NCI-H1694 treated with DMSO at 0.1 percent for 48 hours (cell line): ENCODE measurements around the gene EIF6.

Source experiments
- DNase-seq: peaks from one replicate; lab custom pipeline; 2025; lab: John Stamatoyannopoulos, UW

Gene EIF6

GRCh38 chr20:35312318-35312717 lies 27.7 kb upstream of the EIF6 start:
- no peak for DNase-seq

GRCh38 chr20:35311822-35312221 lies 27.2 kb upstream of the EIF6 start:
- DNase-seq: no peak

- no peak for DNase-seq
Observed at GRCh38 chr20:35311409-35311808, 26.8 kb upstream of the EIF6 start.

- peak; percentile 92 for DNase-seq
Observed at GRCh38 chr20:35307666-35308653, 23.4 kb upstream of the EIF6 start.

- peak; percentile 60 for DNase-seq
Observed at GRCh38 chr20:35306931-35307517, 22.5 kb upstream of the EIF6 start.

- DNase-seq: no peak
Observed at GRCh38 chr20:35305682-35306556, 21.3 kb upstream of the EIF6 start.

- DNase-seq: no peak
Observed at GRCh38 chr20:35304956-35305355, 20.4 kb upstream of the EIF6 start.

- DNase-seq: peak; percentile 72
Observed at GRCh38 chr20:35303735-35304491, 19.3 kb upstream of the EIF6 start.

GRCh38 chr20:35303382-35303734 lies 18.8 kb upstream of the EIF6 start:
- DNase-seq: no peak

- no peak for DNase-seq
Observed at GRCh38 chr20:35302421-35303335, 18.1 kb upstream of the EIF6 start.

- no peak for DNase-seq
Observed at GRCh38 chr20:35301426-35301825, 16.9 kb upstream of the EIF6 start.

- DNase-seq: no peak
Observed at GRCh38 chr20:35300469-35301262, 16.1 kb upstream of the EIF6 start.

GRCh38 chr20:35299780-35300179 lies 15.2 kb upstream of the EIF6 start:
- DNase-seq: no peak

GRCh38 chr20:35298264-35298663 lies 13.7 kb upstream of the EIF6 start:
- no peak for DNase-seq

- no peak for DNase-seq
Observed at GRCh38 chr20:35297740-35298139, 13.2 kb upstream of the EIF6 start.

GRCh38 chr20:35297155-35297554 lies 12.6 kb upstream of the EIF6 start:
- no peak for DNase-seq

- DNase-seq: no peak
Observed at GRCh38 chr20:35296101-35296554, 11.6 kb upstream of the EIF6 start.

GRCh38 chr20:35295674-35296073 lies 11.1 kb upstream of the EIF6 start:
- DNase-seq: no peak

- no peak for DNase-seq
Observed at GRCh38 chr20:35295058-35295457, 10.5 kb upstream of the EIF6 start.

GRCh38 chr20:35294293-35294685 lies 9.7 kb upstream of the EIF6 start:
- no peak for DNase-seq
